HG02642 (cell line): Measurements from ENCODE around the gene LRRTM3.

Experiments used
- ATAC-seq: cut with Tn5 transposase; IDR thresholded peaks from one replicate; pipeline ENCODE4 v1.9.1; 2021; ENCODE audit warnings: mild to moderate bottlenecking; ENCODE audit not compliant: unreplicated experiment, poor library complexity

LRRTM3 gene

GRCh38 chr10:67011480-67011879, 85.6 kb downstream of the LRRTM3 start:
- ATAC-seq: no peak

- ATAC-seq: no peak
Measured at GRCh38 chr10:67011981-67012380, 86.1 kb downstream of the LRRTM3 start.

GRCh38 chr10:67015225-67015624, 89.4 kb downstream of the LRRTM3 start:
- ATAC-seq: no peak

GRCh38 chr10:67017218-67017617, 91.4 kb downstream of the LRRTM3 start:
- ATAC-seq: no peak

- no peak for ATAC-seq
Measured at GRCh38 chr10:67022099-67022498, 96.3 kb downstream of the LRRTM3 start.

- no peak for ATAC-seq
Measured at GRCh38 chr10:67033878-67034277, 108.0 kb downstream of the LRRTM3 start.

- ATAC-seq: no peak
Measured at GRCh38 chr10:67036808-67037207, 111.0 kb downstream of the LRRTM3 start.

- ATAC-seq: no peak
Measured at GRCh38 chr10:67043041-67043440, 117.2 kb downstream of the LRRTM3 start.

- no peak for ATAC-seq
Measured at GRCh38 chr10:67045404-67045803, 119.6 kb downstream of the LRRTM3 start.

- ATAC-seq: no peak
Measured at GRCh38 chr10:67046507-67046906, 120.7 kb downstream of the LRRTM3 start.

GRCh38 chr10:67049988-67050387, 124.2 kb downstream of the LRRTM3 start:
- ATAC-seq: no peak

GRCh38 chr10:67050415-67050814, 124.6 kb downstream of the LRRTM3 start:
- ATAC-seq: no peak

GRCh38 chr10:67072654-67073053, 146.8 kb downstream of the LRRTM3 start:
- ATAC-seq: no peak

- ATAC-seq: no peak
Measured at GRCh38 chr10:67075491-67075971, 149.7 kb downstream of the LRRTM3 start.

- ATAC-seq: no peak
Measured at GRCh38 chr10:67076144-67076543, 150.3 kb downstream of the LRRTM3 start.

GRCh38 chr10:67077376-67077775, 151.5 kb downstream of the LRRTM3 start:
- no peak for ATAC-seq

- no peak for ATAC-seq
Measured at GRCh38 chr10:67079126-67079525, 153.3 kb downstream of the LRRTM3 start.

GRCh38 chr10:67086327-67087134, 160.7 kb downstream of the LRRTM3 start:
- ATAC-seq: no peak

- no peak for ATAC-seq
Measured at GRCh38 chr10:67087135-67087425, 161.2 kb downstream of the LRRTM3 start.

- no peak for ATAC-seq
Measured at GRCh38 chr10:67088036-67088435, 162.2 kb downstream of the LRRTM3 start.

GRCh38 chr10:67095531-67095930, 169.7 kb downstream of the LRRTM3 start:
- no peak for ATAC-seq

GRCh38 chr10:67098461-67098860, 172.6 kb downstream of the LRRTM3 start:
- ATAC-seq: no peak
